HepG2 (cell line): ENCODE results near the gene PLCL1. TPM values are rescaled to one million over a fixed set of nuclear protein-coding genes. Genes with fewer than 3 reads are reported as not detected.

Source experiments
- ATAC-seq: fragments of 200-7000 bp; cut with Tn5 transposase; 3 replicates; pipeline ENCODE4 v1.9.1; 2020; ENCODE audit warnings: mild to moderate bottlenecking, moderate library complexity
- BruUV-seq: library from RNA; stranded (reverse); fragments of 400-500 nt; replicated peaks from 2 replicates; lab custom pipeline; 2021; lab: Mats Ljungman, UMichigan
- CTCF ChIA-PET: fragments of 300-600 bp; formaldehyde crosslinking; extraction: SDS; loops from one replicate; lab custom pipeline; 2021; ENCODE audit warnings: low total read pairs, inconsistent platforms, low intra/inter-chr PET ratio; lab: Yijun Ruan, JAX
- POLR2A ChIA-PET: fragments of 350-600 bp; sonication (Branson Sonifier 250); formaldehyde crosslinking; loops from one replicate; lab custom pipeline; 2020; ENCODE audit warnings: antibody characterized with exemption, inconsistent platforms; lab: Yijun Ruan, JAX
- DNase-seq: peaks from one replicate; pipeline ENCODE4 v3.0.0-alpha.2; 2015; ENCODE audit warnings: low spot score
- FAIRE-seq: peaks from 3 replicates; lab custom pipeline; 2011; peaks lifted over from hg19 to GRCh38; lab: Jason Lieb, UNC
- H2AFZ ChIP-seq: one replicate; pipeline ENCODE4 v1.6.1; 2011; ENCODE audit warnings: low read length, inconsistent platforms
- H3K27ac ChIP-seq: fragments of 300-600 bp; 3 replicates; pipeline ENCODE4 v1.8.0; 2011; ENCODE audit warnings: mixed run types, mild to moderate bottlenecking, mixed read lengths, low read length, inconsistent platforms; ENCODE audit not compliant: insufficient read depth; ENCODE audit errors: extremely low read length
- H3K27me3 ChIP-seq, 2 experiments: fragments of 200-600 bp in 1 of 2; 2 replicates in 1 of 2; 3 replicates in 1 of 2; pipeline versions ENCODE4 v1.6.0 to v1.8.0; 2011; ENCODE audit warnings: low read length in 2 of 2, mild to moderate bottlenecking in 2 of 2, moderate library complexity in 2 of 2, inconsistent platforms in 1 of 2; ENCODE audit not compliant: insufficient read depth in 2 of 2, control insufficient read depth in 1 of 2
- H3K36me3 ChIP-seq, 2 experiments: fragments of 200-600 bp in 1 of 2; replicated peaks in 1 of 2; 2 replicates in 1 of 2; 3 replicates in 1 of 2; pipeline versions ENCODE4 v1.5.1 to v1.8.0; 2011; ENCODE audit warnings: low read length in 2 of 2, inconsistent platforms in 1 of 2; ENCODE audit not compliant: insufficient read depth in 2 of 2, control insufficient read depth in 1 of 2
- H3K4me1 ChIP-seq: 2 replicates; pipeline ENCODE4 v1.5.1; 2012; ENCODE audit warnings: low read length, inconsistent platforms; ENCODE audit not compliant: insufficient read depth
- H3K4me2 ChIP-seq: 2 replicates; pipeline ENCODE4 v1.6.0; 2011; ENCODE audit warnings: low read depth, low read length, inconsistent platforms
- H3K4me3 ChIP-seq, 3 experiments: fragments of 200-600 bp in 1 of 3; sonication (generic), shearing (Covaris generic) in 1 of 3; replicated peaks in 1 of 3; 2 replicates each; pipeline ENCODE4 v1.5.1; 2011 to 2016; ENCODE audit warnings: low read length in 3 of 3, inconsistent platforms in 2 of 3, low read depth in 2 of 3, mild to moderate bottlenecking in 2 of 3, control low read depth in 1 of 3, mixed read lengths in 1 of 3; ENCODE audit not compliant: insufficient read depth in 1 of 3
- H3K79me2 ChIP-seq: one replicate; pipeline ENCODE4 v1.6.1; 2011; ENCODE audit warnings: low read length, inconsistent platforms; ENCODE audit not compliant: insufficient read depth
- H3K9ac ChIP-seq: 2 replicates; pipeline ENCODE4 v1.6.0; 2011; ENCODE audit warnings: mild to moderate bottlenecking, low read depth, low read length, inconsistent platforms; ENCODE audit not compliant: insufficient read depth
- H3K9me3 ChIP-seq: 2 replicates; pipeline ENCODE4 v1.5.1; 2012; ENCODE audit warnings: mild to moderate bottlenecking, low read length
- H4K20me1 ChIP-seq: 2 replicates; pipeline ENCODE4 v1.6.0; 2011; ENCODE audit warnings: inconsistent platforms, mild to moderate bottlenecking, low read length, moderate library complexity; ENCODE audit not compliant: insufficient read depth
- BHLHE40 ChIP-seq: IDR thresholded peaks from 2 replicates; pipeline ENCODE4 v1.6.1; 2011; ENCODE audit warnings: low read length, improper control_type of control experiment
- FOXC1 ChIP-seq: sonication (generic); formaldehyde crosslinking; IDR thresholded peaks from 2 replicates; pipeline ENCODE4 v1.8.0; 2022; ENCODE audit warnings: mild to moderate bottlenecking, missing genetic modification reagents, borderline replicate concordance
- HINFP ChIP-seq: sonication (generic); formaldehyde crosslinking; IDR thresholded peaks from 2 replicates; pipeline ENCODE4 v1.4.0; 2020; ENCODE audit warnings: low read depth, mild to moderate bottlenecking, missing genetic modification reagents
- IRX3 ChIP-seq: sonication (generic); formaldehyde crosslinking; IDR thresholded peaks from 2 replicates; pipeline ENCODE4 v1.8.1; 2023; ENCODE audit warnings: mild to moderate bottlenecking, low read depth, missing genetic modification reagents, borderline replicate concordance
- THAP7 ChIP-seq: sonication (generic); formaldehyde crosslinking; IDR thresholded peaks from 2 replicates; pipeline ENCODE4 v1.8.1; 2023; ENCODE audit warnings: mild to moderate bottlenecking, missing genetic modification reagents
- ZBTB1 ChIP-seq: sonication (generic); formaldehyde crosslinking; IDR thresholded peaks from 2 replicates; pipeline ENCODE4 v1.4.0; 2020; ENCODE audit warnings: missing genetic modification reagents, borderline replicate concordance
- ZFAT ChIP-seq: sonication (generic); formaldehyde crosslinking; conservative IDR thresholded peaks from 2 replicates; pipeline ENCODE4 v1.8.1; 2023; ENCODE audit warnings: missing genetic modification reagents, inconsistent platforms
- ZKSCAN8 ChIP-seq: IDR thresholded peaks from 2 replicates; pipeline ENCODE4 v1.6.1; 2016; ENCODE audit warnings: borderline replicate concordance, missing genetic modification reagents, missing compliant biosample characterization
- ZNF224 ChIP-seq: sonication (generic); formaldehyde crosslinking; IDR thresholded peaks from 2 replicates; pipeline ENCODE4 v1.5.0; 2020; ENCODE audit warnings: mild to moderate bottlenecking, missing genetic modification reagents
- ZNF251 ChIP-seq: sonication (generic); formaldehyde crosslinking; IDR thresholded peaks from 2 replicates; pipeline ENCODE4 v1.9.0; 2021; ENCODE audit warnings: mild to moderate bottlenecking, missing genetic modification reagents
- ZNF331 ChIP-seq: sonication (generic); formaldehyde crosslinking; IDR thresholded peaks from 2 replicates; pipeline ENCODE4 v1.4.0; 2020; ENCODE audit warnings: missing genetic modification reagents
- ZNF451 ChIP-seq: sonication (generic); formaldehyde crosslinking; IDR thresholded peaks from 2 replicates; pipeline ENCODE4 v1.5.0; 2020; ENCODE audit warnings: mild to moderate bottlenecking, missing genetic modification reagents
- ZNF619 ChIP-seq: sonication (generic); formaldehyde crosslinking; IDR thresholded peaks from 2 replicates; pipeline ENCODE4 v1.4.0; 2020; ENCODE audit warnings: mild to moderate bottlenecking, missing genetic modification reagents
- ZNF652 ChIP-seq: IDR thresholded peaks from 2 replicates; pipeline ENCODE4 v1.6.1; 2016; ENCODE audit warnings: low read depth, borderline replicate concordance
- ZNF782 ChIP-seq: sonication (generic); formaldehyde crosslinking; IDR thresholded peaks from 2 replicates; pipeline ENCODE4 v1.4.0; 2020; ENCODE audit warnings: missing genetic modification reagents, mild to moderate bottlenecking, borderline replicate concordance
- ZNF850 ChIP-seq: sonication (generic); formaldehyde crosslinking; conservative IDR thresholded peaks from 2 replicates; pipeline ENCODE4 v1.9.0; 2021; ENCODE audit warnings: mild to moderate bottlenecking, missing genetic modification reagents
- WGBS: methylation state at CpG from one replicate; pipeline ENCODE4 v1.1.6; 2017; ENCODE audit warnings: low lambda C conversion rate; 5-methylcytosine and 5-hydroxymethylcytosine counted together
- in situ Hi-C: cut with HindIII; loops from 2 replicates; pipeline ENCODE4 v1.10.0; 2017; ENCODE audit warnings: low pct_unique_long_range_greater_than_20kb; ENCODE audit not compliant: extremely low pct_ligation_motif_present
- intact Hi-C: fragments of 100-400 bp; cut with micrococcal nuclease; formaldehyde crosslinking; loops from one replicate; pipeline ENCODE4 v1.10.0; 2022; ENCODE audit not compliant: unreplicated experiment
- polyA plus RNA-seq, 8 experiments: library from polyadenylated mRNA; depleted of rRNA in 3 of 8; stranded (reverse) in 7 of 8; unstranded in 1 of 8; fragments of >200 nt; fragmentation: Illumina TruSeq in 4 of 8; extraction: Trizol in 4 of 8; gene quantifications; 2 replicates each; pipeline versions ENCODE4 v1.2.1 to v1.2.3, GENCODE V29; 2011 to 2016; ENCODE audit warnings: low read depth in 4 of 8, missing spikeins in 1 of 8, mixed read lengths in 1 of 8; ENCODE audit not compliant: insufficient read depth in 1 of 8
- total RNA-seq, 5 experiments: library from RNA; depleted of rRNA; stranded (reverse); fragments of >200 nt; fragmentation: Illumina TruSeq; extraction: Trizol; gene quantifications; 2 replicates each; pipeline ENCODE4 v1.2.3, GENCODE V29; 2016; ENCODE audit warnings: low read depth in 1 of 5
- TF ChIP-seq, protein P1 (sequence below): sonication (generic); formaldehyde crosslinking; IDR thresholded peaks from 2 replicates; pipeline ENCODE4 v1.4.0; 2020; ENCODE audit warnings: mild to moderate bottlenecking, missing genetic modification reagents

PLCL1 gene
- total and polyA plus RNA-seq, 2 of the 13 experiments (the other 11 are each of a cell fraction or from before 2014, with no cell fraction given) = not detected

GRCh38 chr2:197934934-197935289 lies 130.5 kb downstream of the PLCL1 start:
- intact Hi-C loops (no loop called here), in situ Hi-C loops (no loop called here)
- ChIA-PET CTCF (no interaction called here), POLR2A (no interaction called here)
- FAIRE-seq = peak; percentile 15
- Histone ChIP-seq H3K9me3 (no peaks in the 10 kb centered on the region), H3K27me3 (no peaks in the 10 kb centered on the region), H3K4me1 (no peaks in the 10 kb centered on the region), H3K9ac (no peak overlapping the region), H4K20me1 (no peaks in the 10 kb centered on the region), H3K36me3 (no peaks in the 10 kb centered on the region), H3K27ac (no peak overlapping the region), H3K79me2 (no peaks in the 10 kb centered on the region), H2AFZ (no peak overlapping the region), H3K4me2 (no peak overlapping the region), H3K4me3 (no peak overlapping the region)
- no peak for DNase-seq
- WGBS = under 1% methylated on average over 4 of the region's 4 CpGs
- TF ChIP-seq BHLHE40 (no peak), IRX3 (CRISPR knock-in tag) (no peak), ZNF251 (no peak), ZNF224 (CRISPR knock-in tag) (no peak), ZNF782 (CRISPR knock-in tag) (no peak), THAP7 (no peak)
- BruUV-seq = no TSS peak
- no peak for ATAC-seq

GRCh38 chr2:197937814-197938213 lies 133.4 kb downstream of the PLCL1 start:
- Histone ChIP-seq H3K4me3 (no peak overlapping the region), H3K4me1 (no peaks in the 10 kb centered on the region), H3K9me3 (no peaks in the 10 kb centered on the region), H3K4me2 (no peak overlapping the region), H3K27ac (no peak overlapping the region), H3K27me3 (no peaks in the 10 kb centered on the region), H3K79me2 (no peaks in the 10 kb centered on the region), H4K20me1 (no peaks in the 10 kb centered on the region), H2AFZ (no peak overlapping the region), H3K9ac (no peak overlapping the region), H3K36me3 (no peaks in the 10 kb centered on the region)
- FAIRE-seq = no peak
- WGBS = 0% methylated on average over 1 of the region's 1 CpG
- intact Hi-C loops (no loop called here), in situ Hi-C loops (no loop called here)
- POLR2A ChIA-PET = no interaction called here
- BruUV-seq = no TSS peak
- CTCF ChIA-PET = no interaction called here
- ATAC-seq = no peak
- DNase-seq = no peak
- TF ChIP-seq ZFAT (no peak), HINFP (no peak), ZNF331 (CRISPR knock-in tag) (no peak), ZNF619 (no peak), FOXC1 (CRISPR knock-in tag) (no peak), ZNF850 (no peak), ZKSCAN8 (CRISPR knock-in tag) (no peak), ZNF451 (CRISPR knock-in tag) (no peak), ZNF652 (CRISPR knock-in tag) (no peak), ZBTB1 (CRISPR knock-in tag) (no peak)
- TF ChIP-seq, protein P1, sequence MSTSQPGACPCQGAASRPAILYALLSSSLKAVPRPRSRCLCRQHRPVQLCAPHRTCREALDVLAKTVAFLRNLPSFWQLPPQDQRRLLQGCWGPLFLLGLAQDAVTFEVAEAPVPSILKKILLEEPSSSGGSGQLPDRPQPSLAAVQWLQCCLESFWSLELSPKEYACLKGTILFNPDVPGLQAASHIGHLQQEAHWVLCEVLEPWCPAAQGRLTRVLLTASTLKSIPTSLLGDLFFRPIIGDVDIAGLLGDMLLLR (CRISPR knock-in tag) = no peak
